ENCODE measurements around the gene C4A.

DNA sequence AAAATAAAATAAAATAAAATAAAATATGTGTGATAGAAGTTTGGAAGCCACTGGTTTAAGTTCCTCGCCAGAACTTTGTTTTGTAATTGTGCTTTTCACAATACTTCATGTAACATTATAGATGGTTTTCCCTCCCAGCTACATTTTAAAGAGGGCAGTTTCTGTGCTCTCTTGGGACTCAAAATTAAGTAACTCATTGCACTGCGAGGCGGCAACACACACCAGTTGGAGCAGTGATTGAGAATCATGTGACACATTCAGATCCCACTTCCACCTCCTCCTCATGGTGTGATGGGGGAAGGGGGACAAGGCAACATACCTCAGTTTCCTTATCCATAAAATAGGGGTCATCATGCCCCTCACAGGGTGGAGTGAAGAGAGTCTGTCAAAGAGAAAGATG is 46.8 kb upstream of the C4A start:
- TF ChIP-seq POLR2AphosphoS5 (IDR thresholded peaks at IDR 0.05) = no peak
- TF ChIP-seq, protein P1, sequence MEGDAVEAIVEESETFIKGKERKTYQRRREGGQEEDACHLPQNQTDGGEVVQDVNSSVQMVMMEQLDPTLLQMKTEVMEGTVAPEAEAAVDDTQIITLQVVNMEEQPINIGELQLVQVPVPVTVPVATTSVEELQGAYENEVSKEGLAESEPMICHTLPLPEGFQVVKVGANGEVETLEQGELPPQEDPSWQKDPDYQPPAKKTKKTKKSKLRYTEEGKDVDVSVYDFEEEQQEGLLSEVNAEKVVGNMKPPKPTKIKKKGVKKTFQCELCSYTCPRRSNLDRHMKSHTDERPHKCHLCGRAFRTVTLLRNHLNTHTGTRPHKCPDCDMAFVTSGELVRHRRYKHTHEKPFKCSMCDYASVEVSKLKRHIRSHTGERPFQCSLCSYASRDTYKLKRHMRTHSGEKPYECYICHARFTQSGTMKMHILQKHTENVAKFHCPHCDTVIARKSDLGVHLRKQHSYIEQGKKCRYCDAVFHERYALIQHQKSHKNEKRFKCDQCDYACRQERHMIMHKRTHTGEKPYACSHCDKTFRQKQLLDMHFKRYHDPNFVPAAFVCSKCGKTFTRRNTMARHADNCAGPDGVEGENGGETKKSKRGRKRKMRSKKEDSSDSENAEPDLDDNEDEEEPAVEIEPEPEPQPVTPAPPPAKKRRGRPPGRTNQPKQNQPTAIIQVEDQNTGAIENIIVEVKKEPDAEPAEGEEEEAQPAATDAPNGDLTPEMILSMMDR (IDR thresholded peaks at IDR 0.05) = no peak

All from esophagus muscularis mucosa (tissue), 3 donors.